NCI-H1048 (cell line): Measurements from ENCODE around the gene MCCC2.
"Not testable (repeated sequence)": the region's sequence is repeated elsewhere in the genome, so short reads cannot be mapped to it uniquely, and the experiment has no call there.

Source experiments
- DNase-seq: peaks from one replicate; lab custom pipeline; 2025; lab: John Stamatoyannopoulos, UW

Gene MCCC2

DNA sequence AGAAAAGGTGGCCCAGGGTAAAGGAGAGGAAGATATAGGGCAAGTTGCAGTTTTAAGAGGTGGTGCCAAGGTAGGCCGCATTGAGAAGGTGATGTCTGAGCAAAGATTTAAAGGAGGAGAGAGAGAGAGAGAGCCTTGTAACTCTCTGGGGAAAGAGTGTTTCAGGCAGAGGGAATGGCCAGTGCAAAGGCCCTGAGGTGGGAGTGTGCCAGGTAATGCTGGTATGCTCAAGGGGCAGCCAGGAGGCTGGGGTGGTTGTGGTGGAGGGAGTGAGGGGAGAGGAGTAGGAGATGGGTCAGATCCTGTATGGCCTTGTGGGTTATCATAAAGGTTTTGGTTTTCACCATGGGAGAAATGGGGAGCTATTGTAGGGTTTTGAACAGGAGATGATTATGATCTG is 9.9 kb downstream of the MCCC2 start:
- DNase-seq, result no peak

DNA sequence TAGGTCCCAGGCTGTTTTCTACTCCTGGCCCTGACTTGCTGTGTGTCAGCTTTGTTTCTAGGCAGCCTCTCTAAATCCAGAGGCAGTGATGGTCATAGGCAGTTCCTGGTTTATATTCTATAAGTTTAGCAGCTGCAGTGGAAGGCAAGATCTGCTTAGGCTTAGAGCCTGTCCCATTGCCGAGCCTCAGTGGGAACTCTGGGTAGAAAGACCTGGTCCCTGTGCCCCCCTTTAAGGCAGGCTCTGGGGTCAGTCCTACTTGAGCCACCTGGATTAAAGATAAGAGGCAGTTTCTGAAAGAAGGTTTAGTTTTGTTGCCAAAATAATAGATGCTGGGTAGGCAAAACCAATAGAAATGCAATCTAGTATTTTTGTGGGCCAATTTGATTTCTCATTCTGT is 13.6 kb downstream of the MCCC2 start:
- DNase-seq, result no peak

DNA sequence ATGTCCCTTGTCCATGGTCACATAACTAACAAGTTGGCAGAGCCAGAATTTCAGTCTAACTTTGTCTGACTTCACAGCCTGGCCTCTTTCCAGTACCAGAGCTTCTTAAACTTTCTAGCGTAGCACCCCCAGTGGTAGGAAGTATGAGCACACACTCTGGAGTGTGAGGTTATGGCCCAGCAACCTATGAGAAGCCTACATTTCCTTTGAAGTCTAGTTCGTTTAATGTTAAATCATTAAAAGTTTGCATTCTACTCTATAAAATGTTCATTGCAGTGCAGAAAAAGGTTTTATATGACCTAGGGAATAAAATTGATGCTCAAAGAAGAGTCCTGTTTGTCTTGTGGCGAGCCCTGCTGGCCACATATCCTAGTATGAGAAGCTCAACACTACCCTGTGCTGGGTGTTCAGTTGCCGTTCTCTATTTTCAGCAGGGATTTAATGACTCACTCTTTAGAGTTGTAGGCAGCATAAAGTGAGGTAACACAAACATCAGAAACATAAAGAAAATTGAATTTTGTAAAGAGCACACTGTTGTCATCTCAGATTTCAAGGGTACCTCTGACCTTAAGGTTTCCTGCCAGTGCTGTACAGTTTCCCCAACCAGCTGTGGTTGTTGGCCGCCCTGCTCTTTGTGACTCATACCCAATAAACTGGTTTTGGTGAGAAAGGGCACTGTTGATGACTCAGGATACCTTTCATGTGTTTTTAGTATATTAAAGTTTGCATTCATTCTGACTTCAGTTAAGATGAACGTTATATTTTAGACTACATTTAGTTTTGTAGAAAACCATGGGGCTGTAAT is 14.3 kb downstream of the MCCC2 start:
- DNase-seq, result peak; percentile 1

DNA sequence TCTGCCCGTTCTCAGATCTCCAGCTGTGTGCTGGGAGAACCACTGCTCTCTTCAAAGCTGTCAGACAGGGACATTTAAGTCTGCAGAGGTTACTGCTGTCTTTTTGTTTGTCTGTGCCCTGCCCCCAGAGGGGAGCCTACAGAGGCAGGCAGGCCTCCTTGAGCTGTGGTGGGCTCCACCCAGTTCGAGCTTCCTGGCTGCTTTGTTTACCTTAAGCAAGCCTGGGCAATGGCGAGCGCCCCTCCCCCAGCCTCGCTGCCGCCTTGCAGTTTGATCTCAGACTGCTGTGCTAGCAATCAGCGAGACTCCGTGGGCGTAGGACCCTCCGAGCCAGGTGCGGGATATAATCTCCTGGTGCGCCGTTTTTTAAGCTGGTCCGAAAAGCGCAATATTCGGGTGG is 22.8 kb downstream of the MCCC2 start:
- DNase-seq, result not testable (repeated sequence)

DNA sequence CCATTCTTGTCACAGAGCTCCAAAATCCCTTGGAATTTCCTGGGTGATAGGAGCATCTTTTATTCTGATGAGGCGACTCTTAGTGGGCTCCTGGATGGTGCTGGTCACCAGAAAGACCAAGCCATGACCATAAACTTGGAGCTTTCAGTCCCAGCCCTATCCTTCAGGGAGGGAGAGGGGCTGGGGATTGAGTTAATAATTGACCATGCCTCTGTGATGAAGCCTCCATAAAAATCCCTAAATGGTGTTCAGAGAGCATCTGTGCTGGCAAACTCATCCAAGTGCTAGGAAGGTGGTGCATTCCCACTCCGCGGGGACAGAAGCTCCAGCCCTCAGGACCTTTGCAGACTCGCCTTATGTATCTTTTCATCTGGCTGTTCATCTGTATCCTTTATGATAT is 28.7 kb downstream of the MCCC2 start:
- no peak for DNase-seq

DNA sequence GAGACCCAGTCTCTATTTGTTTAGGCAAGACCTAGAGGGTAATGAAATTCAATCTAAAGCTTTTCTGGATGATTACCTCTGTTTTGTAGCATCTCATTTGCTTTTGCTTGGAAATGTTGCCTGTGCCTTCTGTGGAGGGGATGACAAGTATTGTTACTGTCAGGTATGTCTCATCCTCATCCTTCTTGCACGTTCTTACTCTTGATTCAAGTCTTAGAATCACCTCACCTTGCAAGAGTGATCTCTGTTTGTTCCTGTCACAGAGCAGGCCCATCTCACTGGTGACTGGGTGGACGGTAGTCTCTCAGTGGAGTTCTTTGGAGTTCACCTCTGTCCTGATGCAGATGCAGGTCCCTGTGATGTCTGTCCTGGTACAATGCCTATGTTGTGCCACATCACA is 33.5 kb downstream of the MCCC2 start:
- no peak for DNase-seq

DNA sequence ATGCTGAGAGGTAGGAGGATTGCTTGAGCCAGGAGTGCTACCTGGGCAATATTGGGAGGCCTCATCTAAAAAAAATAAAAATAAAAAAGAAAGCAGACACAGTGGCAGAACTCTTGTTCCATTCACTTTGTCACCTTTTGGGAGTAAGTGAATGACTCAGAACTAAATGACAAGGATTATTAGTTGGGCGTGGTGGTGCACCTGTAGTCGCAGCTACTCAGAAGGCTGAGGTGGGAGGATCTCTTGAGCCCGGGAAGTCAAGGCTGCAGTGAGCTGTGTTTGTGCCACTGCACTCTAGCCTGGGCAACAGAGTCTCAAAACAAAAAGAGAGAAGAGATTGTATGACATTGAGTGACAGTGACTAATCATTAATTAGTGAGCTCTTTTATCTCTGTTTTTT is 34.1 kb downstream of the MCCC2 start:
- DNase-seq, result no peak

DNA sequence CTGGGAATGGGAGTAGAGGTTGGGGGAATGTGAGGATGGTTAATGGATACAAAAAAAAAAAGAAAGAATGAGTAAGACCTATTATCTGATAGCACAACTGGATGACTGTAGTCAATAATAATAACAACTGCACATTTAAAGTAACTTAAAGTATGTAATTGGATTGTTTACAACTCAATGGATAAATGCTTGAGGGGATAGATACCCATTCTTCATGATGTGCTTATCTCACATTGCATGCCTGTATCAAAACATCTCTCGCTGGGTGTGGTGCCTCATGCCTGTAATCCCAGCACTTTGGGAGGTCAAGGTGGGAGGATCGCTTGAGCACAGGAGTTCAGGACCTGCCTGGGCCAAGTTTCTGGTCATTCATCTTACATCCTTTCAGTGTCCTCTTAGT is 34.6 kb downstream of the MCCC2 start:
- DNase-seq, result no peak

DNA sequence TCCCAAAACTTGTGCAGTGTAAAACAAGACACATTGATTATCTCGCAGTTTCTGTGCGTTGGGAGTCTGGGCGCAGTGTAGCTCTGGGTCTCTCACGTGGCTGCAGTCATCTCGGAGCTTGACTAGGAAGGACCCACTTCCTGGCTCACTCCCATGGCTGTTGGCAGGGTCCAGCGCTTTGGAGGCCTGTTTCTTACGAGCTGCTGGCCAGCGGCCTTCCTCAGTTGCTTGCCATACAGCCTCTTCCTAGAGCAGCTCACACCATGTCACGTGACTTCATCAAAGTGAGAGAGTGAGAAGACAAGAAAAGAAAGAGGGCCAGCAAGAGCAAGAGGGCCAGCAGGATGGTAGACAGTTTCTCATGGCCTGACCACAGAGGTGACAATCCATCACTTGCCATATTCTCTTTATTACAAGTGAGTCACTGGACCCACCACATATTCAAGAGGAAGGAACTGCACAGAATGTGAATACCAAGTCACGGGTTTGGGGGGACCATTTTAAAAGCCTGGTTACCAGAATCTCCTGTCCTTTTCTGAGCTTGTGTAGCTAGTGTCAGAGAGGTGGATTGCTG is 36.2 kb downstream of the MCCC2 start:
- no peak for DNase-seq

DNA sequence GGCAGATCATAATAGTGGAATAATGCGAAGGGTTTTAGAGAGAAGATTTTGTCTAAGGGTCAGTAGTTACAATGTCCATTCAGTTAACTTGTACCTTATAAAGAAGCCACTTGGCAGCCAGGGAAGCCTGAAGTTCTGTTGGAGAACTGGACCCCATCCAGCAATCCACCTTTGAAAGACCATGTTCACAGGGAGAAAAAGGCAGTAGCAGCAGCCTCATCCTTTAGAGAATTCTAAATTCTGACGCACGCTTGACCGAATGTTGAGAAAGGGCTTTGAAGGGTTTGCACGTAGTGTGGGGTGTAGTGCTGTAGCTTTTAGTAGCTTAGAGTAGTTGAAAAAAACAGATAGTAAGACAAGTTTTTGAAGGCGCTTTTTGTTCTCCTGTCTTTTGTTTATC is 42.8 kb downstream of the MCCC2 start:
- DNase-seq, result no peak

DNA sequence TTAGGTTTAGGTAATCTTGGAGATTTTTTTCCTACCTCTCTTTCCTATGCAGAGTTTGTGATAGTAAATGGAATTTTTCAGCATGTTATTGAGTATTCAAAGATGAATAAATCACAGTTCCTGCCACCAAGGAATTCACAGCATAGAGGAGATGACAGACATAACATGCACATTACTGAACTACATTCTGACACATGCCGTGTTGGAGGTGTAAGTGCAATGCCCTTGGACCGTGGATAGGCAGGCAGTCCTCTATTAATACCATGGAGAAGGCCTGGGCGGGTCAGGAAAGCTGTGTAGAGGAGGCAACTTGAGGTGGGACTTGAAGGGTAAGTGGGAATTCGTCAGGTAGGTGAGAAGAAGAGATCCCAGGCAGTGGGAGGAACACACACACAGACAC is 43.9 kb downstream of the MCCC2 start:
- no peak for DNase-seq

DNA sequence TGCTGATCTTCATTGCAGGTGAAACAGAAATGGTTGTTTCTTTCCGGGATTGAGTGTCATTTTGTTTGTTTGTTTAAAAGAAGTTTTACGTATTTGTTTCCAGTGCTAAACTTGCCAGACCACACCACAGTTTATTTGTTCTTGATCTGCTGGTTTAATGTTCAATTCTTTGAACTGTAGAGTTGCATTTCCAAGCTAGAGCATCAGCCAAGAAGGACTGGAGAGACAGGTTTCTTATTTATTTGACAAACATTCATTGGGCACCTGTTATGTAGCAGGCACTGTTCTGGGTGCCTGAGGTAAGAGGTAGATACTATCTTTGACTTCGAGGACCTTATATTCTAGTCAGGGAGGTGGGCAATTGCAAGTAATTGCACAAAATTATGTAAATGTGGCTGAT is 45.0 kb downstream of the MCCC2 start:
- DNase-seq, result no peak

DNA sequence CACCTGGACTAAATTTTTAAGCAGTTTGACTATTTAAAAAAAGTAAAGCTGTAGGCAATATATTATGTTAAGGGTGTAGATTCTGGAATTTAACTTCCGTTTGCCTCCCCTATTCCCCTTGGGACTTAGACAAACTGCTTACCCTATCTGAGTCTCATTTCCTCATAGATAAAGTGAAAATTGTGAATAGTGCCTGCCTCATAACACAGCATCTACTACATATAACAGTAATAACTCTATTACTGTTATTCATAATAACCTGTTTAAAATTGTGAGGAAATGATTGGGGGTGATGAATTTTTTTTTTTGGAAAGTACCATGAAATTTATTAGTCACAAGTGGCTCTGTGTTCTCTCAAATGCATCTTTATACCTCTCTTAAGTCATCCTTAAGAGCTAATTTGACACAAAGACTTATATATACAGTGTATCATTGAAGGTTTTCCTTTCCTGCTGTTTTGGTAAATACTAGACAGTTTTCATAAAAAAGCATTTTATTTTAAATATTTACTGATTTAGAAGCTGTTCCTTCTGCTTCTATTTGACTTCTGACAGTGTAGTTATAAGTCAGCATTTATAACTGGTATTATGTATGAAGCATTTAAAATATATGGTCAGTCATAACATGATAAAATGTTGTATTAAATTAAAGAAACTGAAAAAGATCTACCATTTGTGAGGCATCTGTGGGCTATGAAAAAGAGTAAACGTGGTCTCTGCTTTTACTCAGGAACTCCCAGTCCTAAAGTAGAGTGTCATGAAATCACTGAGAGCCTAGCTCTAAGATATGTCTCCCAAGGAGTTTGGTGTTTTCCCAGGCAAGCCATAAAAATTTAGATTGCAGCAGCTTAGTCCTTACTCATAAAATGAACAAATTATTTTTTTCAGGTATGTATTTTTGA is 46.4 kb downstream of the MCCC2 start:
- no peak for DNase-seq

DNA sequence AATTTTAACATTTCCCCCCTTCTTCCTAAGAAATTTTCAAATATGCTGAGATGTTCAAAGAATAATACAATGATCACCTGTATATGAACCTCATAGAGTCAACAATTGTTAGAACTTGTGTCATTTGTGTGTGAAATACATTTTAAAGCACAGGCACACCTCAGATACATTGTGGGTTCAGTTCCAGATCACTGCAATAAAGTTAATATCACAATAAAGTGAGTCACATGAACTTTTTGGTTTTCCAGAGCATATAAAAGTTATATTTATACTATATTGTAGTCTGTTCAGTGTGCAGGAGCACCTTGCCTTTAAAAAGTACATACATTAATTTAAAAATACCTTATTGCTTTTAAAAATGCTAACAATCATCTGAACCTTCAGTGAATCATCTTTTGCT is 50.0 kb downstream of the MCCC2 start:
- DNase-seq, result no peak

DNA sequence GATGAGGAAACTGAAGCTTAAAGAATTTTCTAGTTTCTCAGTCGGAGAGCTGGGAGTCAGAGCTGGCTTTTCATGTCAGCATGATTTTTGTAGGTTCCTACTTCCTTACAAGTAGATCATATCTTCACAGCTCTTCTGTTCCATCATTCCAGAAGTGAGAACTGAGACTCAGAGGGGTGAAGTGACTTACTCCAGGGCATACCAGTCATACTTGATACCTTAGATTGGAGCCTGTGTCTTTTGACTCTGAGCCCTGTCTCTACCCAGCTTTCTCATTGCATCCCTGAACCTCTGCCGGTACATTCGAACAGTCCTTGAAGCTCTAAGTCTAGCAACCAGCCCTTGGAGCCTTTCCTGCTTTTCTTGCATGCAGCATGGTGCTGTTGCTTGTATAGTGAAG is 53.3 kb downstream of the MCCC2 start:
- DNase-seq, result no peak

DNA sequence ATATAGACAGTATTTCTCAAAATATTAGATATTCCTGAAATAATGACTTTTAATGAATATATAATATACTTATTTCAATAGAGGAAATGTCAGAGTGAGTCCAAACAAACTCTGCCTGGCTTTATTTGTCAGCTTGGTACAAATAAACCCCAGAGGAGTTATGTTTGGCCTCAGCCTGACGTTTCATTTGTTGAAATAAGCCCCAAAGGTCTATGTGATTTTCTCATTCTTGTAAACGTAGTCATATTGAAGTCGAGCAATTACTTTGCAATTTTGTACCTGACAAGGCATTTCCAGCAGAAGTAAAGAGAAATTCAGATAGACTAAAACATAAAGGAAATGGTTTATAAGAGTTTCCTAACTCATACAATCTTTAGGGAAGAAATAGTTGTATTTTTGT is 57.9 kb downstream of the MCCC2 start:
- DNase-seq, result no peak

DNA sequence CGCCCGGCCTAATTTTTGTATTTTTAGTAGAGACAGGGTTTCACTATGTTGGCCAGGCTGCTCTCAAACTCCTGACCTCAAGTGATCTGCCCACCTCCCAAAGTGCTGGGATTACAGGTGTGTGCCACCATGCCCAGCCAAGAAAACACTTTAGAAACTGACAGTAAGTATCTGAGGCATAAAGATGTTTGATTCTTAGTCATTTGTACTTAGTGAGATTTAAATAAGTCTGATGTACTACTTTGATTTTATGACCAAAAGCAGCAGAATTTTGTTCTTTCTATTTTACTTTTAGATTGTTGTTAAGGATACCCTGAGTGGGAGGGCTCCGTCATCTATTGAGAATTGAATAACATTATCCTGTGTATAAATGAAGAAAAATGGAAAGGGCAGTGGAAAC is 63.8 kb downstream of the MCCC2 start:
- DNase-seq, result not testable (repeated sequence)

DNA sequence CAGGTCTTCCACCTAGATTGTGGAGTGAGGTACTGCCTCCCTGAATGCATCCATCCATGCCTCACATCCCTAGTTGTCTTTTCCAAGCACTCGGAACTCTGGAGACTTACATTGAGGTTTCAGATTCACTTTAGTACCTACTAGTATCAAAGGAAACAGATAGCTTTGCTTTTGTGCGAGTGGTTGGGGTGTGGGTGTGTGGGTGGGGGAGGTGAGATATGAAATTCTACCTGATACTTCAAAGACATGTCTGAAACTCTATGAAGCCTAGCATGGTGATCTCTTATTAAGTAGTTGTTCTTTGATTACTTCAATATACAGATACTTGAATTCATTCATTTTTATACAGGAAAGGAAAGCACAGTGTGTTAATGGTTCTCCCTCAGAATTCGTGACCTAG is 64.4 kb downstream of the MCCC2 start:
- no peak for DNase-seq

DNA sequence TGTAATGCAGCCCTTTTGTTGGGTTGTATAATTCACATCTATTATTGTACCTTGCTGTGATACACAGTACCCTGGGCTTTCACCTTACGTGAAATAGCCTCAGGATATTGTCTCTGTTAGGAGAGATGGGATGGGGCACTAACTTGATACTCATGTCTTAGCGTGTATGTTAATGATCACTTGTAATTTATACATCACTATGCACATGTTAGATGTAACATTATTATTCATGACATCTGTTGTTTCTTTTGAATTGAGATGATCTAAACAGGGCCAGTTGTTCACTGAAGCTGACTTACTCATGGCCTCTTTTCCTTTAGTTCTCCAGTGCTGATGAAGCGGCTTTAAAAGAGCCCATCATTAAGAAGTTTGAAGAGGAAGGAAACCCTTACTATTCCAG is 65.2 kb downstream of the MCCC2 start:
- no peak for DNase-seq

DNA sequence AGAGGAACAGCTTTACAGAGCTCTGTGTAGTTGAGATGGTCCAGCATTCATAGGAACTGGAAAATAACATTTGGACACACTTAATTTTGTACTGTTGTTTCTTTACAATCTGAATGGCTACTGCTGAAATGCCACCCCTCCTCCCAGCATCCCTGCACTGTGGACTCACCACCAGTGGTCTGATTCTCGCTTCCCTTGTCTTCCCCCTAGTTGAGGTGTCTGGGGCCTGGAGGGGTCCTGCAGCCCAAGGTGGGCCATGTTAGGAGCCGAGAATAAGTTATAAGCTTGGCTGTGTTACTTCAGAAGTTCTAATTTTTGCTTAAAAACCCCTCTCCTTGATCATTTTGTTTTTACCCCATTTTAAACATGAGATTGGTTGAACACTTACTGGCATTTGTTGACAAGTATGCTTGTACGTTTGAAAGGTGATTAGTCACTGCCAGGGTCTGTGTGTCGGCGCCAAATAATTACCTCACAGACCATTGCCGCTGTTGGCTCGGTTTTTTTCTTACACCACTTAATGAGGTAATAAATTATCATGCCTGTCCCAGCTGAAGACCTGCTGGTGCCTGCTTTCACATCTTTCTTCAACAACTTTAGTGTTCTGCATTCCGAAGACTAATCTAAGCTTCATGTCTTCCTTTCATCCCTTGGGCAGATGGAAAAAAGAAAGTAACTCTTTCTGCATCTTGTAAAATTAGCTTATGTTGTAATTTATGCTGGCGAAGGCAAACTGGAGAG is 65.8 kb downstream of the MCCC2 start:
- DNase-seq, result no peak

DNA sequence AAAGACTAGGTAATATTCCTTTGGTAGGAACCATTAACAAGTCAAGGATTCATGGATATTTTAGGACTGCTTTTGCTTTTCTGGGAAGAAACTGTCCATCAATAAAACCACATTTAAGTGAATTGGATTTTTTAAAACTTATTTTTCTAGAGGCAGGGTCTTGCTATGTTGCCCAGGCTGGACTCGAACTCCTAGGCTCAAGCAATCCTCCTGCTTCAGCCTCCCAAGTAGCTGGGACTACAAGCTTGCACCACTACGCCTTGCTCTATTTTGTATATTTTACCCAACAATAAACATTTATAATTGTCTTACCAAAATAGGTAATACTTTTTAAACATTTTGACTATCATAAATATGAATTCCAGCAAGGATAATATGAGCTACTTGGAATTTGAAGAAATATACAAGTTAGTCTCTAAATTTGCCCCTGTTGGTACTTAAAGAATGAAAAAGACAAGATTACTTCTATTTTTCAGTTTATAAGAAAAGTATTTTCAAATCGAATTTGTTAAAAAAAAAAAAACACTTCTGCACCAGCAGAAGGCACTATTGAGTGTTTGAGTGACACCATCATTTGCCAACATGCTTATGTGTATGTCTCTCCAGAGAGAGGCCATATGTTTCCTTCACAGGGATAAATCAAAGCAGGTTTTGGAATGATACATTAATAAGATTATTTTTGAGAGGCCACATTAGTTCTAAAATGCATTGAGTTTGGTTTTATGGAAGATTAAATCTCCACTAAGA is 71.9 kb downstream of the MCCC2 start:
- DNase-seq, result no peak

DNA sequence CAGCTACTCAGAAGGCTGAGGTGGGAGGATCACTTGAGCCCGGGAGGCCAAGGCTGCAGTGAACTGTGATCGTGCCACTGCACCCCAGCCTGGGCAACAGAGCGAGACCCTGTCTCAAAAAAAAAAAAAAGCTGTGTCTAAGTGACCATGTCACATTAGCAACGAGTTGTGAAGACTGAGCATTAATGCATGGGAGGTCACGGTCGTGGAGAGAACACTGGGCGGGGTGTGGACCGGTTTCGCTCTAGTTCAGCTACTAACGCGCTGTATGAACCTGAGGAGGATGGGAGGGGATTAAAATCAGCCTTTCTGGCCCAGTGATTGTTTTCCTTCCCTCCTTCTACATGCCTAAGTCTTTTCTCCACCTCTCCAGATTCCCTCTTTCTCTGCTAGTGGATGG is 75.2 kb downstream of the MCCC2 start:
- no peak for DNase-seq
